ENCODE measurements around the gene MS4A8.

MS4A8 gene

DNA sequence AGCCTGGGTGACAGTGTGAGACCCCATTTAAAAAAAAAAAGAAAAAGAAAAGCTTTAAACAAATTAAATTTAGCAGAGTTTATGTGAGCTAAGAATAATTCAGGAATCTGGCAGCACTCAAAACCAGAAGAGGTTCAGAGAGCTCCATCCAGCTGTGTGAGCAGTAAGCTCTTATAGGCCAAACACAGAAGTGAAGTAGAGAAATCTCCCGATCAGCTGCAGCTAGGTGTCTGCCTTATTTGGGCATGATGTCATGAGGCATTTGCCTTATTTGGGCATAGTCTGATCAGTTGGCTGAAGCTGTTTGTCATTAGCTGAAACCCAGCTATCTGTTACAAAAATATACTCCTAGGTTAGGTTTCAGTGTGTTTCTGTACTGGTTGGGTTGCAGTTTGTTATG, 65.5 kb downstream of the MS4A8 start:
- DNase-seq (ENCODE audit: low read depth) = no peak

- no peak for DNase-seq (ENCODE audit: low read depth)
Observed at GRCh38 chr11:60765355-60765754, 65.9 kb downstream of the MS4A8 start.
